Stomach (tissue), 4 donors: ENCODE data around the gene CYP1A2.

Experiments used
- CTCF ChIP-seq, 7 experiments: fragments of 450-650 bp in 4 of 7; fragments of 200-600 bp in 3 of 7; sonication (generic) in 3 of 7; IDR thresholded peaks; one replicate each; pipeline ENCODE4 v1.5.1; 2016 to 2019; ENCODE audit warnings: antibody characterized with exemption in 7 of 7, control low read depth in 2 of 7, mild to moderate bottlenecking in 1 of 7
- EP300 ChIP-seq: sonication (generic); formaldehyde crosslinking; IDR thresholded peaks from one replicate; pipeline ENCODE4 v1.6.1; 2017; ENCODE audit warnings: antibody characterized with exemption
- POLR2A ChIP-seq, 4 donors: fragments of 450-650 bp; IDR thresholded peaks; one replicate each; pipeline ENCODE4 v1.6.1; 2016; ENCODE audit warnings: antibody characterized with exemption in 4 of 4, control low read depth in 2 of 4, mild to moderate bottlenecking in 1 of 4, moderate library complexity in 1 of 4

DNA sequence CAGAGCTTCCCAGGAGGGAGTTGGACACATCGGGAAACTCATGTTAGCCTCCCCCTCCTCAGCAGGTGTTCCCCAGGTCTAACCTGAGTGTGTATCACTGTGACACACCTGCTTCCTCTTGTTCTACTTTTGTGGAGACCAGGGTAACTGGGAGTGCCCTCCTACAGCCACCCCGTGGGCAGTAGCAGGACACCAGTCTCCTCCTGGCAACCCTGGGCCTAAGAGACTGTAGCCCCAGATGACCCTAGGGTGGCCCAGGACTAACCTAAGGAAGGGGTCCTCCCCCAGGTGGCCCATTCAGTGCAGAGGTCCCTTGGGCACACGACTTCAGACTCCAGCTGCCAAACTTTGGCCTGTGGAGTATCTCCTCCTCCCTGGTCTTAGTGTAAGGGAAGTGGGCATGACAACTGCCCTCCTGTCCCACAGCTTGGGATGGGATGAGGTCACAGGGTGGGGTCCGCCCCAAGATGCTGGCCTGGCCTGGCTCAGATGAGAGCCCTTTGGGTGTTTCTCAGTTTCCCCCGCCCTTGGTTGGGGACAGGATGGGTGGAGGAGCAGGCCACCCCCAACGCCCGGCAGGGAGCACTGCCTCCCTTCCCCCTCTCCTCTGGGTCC, 38.0 kb downstream of the CYP1A2 start:
- TF ChIP-seq CTCF (IDR thresholded peaks at IDR 0.05): no peak
- TF ChIP-seq POLR2A (IDR thresholded peaks at IDR 0.05): no peak
- TF ChIP-seq EP300: no peak
